HepG2 (cell line): ENCODE results near the gene CPLX3. TPM values are rescaled to one million over a fixed set of nuclear protein-coding genes. Genes with fewer than 3 reads are reported as not detected.

Source experiments
- BORCS8-MEF2B ChIP-seq: sonication (generic); formaldehyde crosslinking; IDR thresholded peaks from 2 replicates; pipeline ENCODE4 v1.8.0; 2022; ENCODE audit warnings: mild to moderate bottlenecking, missing genetic modification reagents
- CCAR2 ChIP-seq: fragments of 200-400 bp; formaldehyde crosslinking; optimal IDR thresholded peaks from 2 replicates; pipeline ENCODE3; 2018; ENCODE audit warnings: low read depth, mild to moderate bottlenecking, low read length, moderate library complexity
- HNRNPH1 ChIP-seq: fragments of 200-400 bp; formaldehyde crosslinking; optimal IDR thresholded peaks from 2 replicates; pipeline ENCODE3; 2017; ENCODE audit warnings: mild to moderate bottlenecking, low read depth, low read length
- JDP2 ChIP-seq: sonication (generic); formaldehyde crosslinking; IDR thresholded peaks from 2 replicates; pipeline ENCODE4 v1.8.1; 2022; ENCODE audit warnings: missing genetic modification reagents, borderline replicate concordance
- KDM5B ChIP-seq: sonication (generic); formaldehyde crosslinking; IDR thresholded peaks from 2 replicates; pipeline ENCODE4 v1.4.0; 2020; ENCODE audit warnings: missing genetic modification reagents, mild to moderate bottlenecking, borderline replicate concordance
- KLF15 ChIP-seq: sonication (generic); formaldehyde crosslinking; IDR thresholded peaks from 2 replicates; pipeline ENCODE4 v1.8.1; 2023; ENCODE audit warnings: borderline replicate concordance, mild to moderate bottlenecking, inconsistent platforms, missing genetic modification reagents, mixed read lengths
- MBD4 ChIP-seq: IDR thresholded peaks from 2 replicates; pipeline ENCODE4 v1.6.1; 2012; ENCODE audit warnings: low read length, inconsistent platforms, borderline replicate concordance
- MIER2 ChIP-seq: IDR thresholded peaks from 2 replicates; pipeline ENCODE4 v1.6.1; 2016; ENCODE audit warnings: missing biosample characterization, missing genetic modification reagents
- PLRG1 ChIP-seq: fragments of 450-650 bp; conservative IDR thresholded peaks from 2 replicates; pipeline ENCODE4 v1.6.1; 2016
- RBM39 ChIP-seq: fragments of 200-400 bp; formaldehyde crosslinking; IDR thresholded peaks from one replicate; pipeline ENCODE4 v1.6.1; 2018; ENCODE audit warnings: antibody characterized with exemption, mild to moderate bottlenecking, low read depth, low read length; ENCODE audit not compliant: poor library complexity, severe bottlenecking
- REXO4 ChIP-seq: sonication (generic); formaldehyde crosslinking; IDR thresholded peaks from 2 replicates; pipeline ENCODE4 v1.8.0; 2022; ENCODE audit warnings: missing genetic modification reagents, mild to moderate bottlenecking, borderline replicate concordance
- SMAD9 ChIP-seq: sonication (generic); formaldehyde crosslinking; IDR thresholded peaks from 2 replicates; pipeline ENCODE4 v1.5.1; 2020; ENCODE audit warnings: mild to moderate bottlenecking, missing genetic modification reagents
- SOX6 ChIP-seq, 2 experiments: fragments of 450-650 bp in 1 of 2; sonication (generic) in 1 of 2; formaldehyde crosslinking in 1 of 2; IDR thresholded peaks; 2 replicates each; pipeline versions ENCODE4 v1.4.0 to v1.6.1; 2017 to 2020; ENCODE audit warnings: antibody characterized with exemption in 1 of 2, mild to moderate bottlenecking in 1 of 2, missing genetic modification reagents in 1 of 2
- TBX3 ChIP-seq: fragments of 450-650 bp; IDR thresholded peaks from 2 replicates; pipeline ENCODE4 v1.6.1; 2017; ENCODE audit warnings: antibody characterized with exemption, mild to moderate bottlenecking, inconsistent platforms, borderline replicate concordance
- ZFP90 ChIP-seq: sonication (generic); formaldehyde crosslinking; IDR thresholded peaks from 2 replicates; pipeline ENCODE4 v1.8.0; 2022; ENCODE audit warnings: missing genetic modification reagents, mild to moderate bottlenecking, inconsistent platforms, borderline replicate concordance
- ZFX ChIP-seq: sonication (generic); formaldehyde crosslinking; IDR thresholded peaks from 2 replicates; pipeline ENCODE4 v1.4.0; 2020; ENCODE audit warnings: mild to moderate bottlenecking, low read depth, missing genetic modification reagents, moderate library complexity
- ZNF292 ChIP-seq: sonication (generic); formaldehyde crosslinking; IDR thresholded peaks from 2 replicates; pipeline ENCODE4 v1.8.1; 2022; ENCODE audit warnings: mild to moderate bottlenecking, low read depth, missing genetic modification reagents, borderline replicate concordance
- ZNF326 ChIP-seq: sonication (generic); formaldehyde crosslinking; IDR thresholded peaks from 2 replicates; pipeline ENCODE4 v1.4.0; 2020; ENCODE audit warnings: missing genetic modification reagents, borderline replicate concordance
- ZNF629 ChIP-seq: sonication (generic); formaldehyde crosslinking; conservative IDR thresholded peaks from 2 replicates; pipeline ENCODE4 v1.5.0; 2020; ENCODE audit warnings: missing genetic modification reagents
- ZNF639 ChIP-seq: conservative IDR thresholded peaks from 2 replicates; pipeline ENCODE4 v1.6.1; 2018; ENCODE audit warnings: missing genetic modification reagents
- ZNF816 ChIP-seq: sonication (generic); formaldehyde crosslinking; IDR thresholded peaks from 2 replicates; pipeline ENCODE4 v1.8.0; 2022; ENCODE audit warnings: missing genetic modification reagents, mild to moderate bottlenecking, borderline replicate concordance
- ZNF878 ChIP-seq: sonication (generic); formaldehyde crosslinking; IDR thresholded peaks from 2 replicates; pipeline ENCODE4 v1.8.1; 2023; ENCODE audit warnings: mild to moderate bottlenecking, missing genetic modification reagents, moderate library complexity
- ZSCAN30 ChIP-seq: sonication (generic); formaldehyde crosslinking; IDR thresholded peaks from 2 replicates; pipeline ENCODE4 v1.5.0; 2020; ENCODE audit warnings: mild to moderate bottlenecking, missing genetic modification reagents
- polyA plus RNA-seq, 8 experiments: library from polyadenylated mRNA; depleted of rRNA in 3 of 8; stranded (reverse) in 7 of 8; unstranded in 1 of 8; fragments of >200 nt; fragmentation: Illumina TruSeq in 4 of 8; extraction: Trizol in 4 of 8; gene quantifications; 2 replicates each; pipeline versions ENCODE4 v1.2.1 to v1.2.3, GENCODE V29; 2011 to 2016; ENCODE audit warnings: low read depth in 4 of 8, missing spikeins in 1 of 8, mixed read lengths in 1 of 8; ENCODE audit not compliant: insufficient read depth in 1 of 8
- total RNA-seq, 5 experiments: library from RNA; depleted of rRNA; stranded (reverse); fragments of >200 nt; fragmentation: Illumina TruSeq; extraction: Trizol; gene quantifications; 2 replicates each; pipeline ENCODE4 v1.2.3, GENCODE V29; 2016; ENCODE audit warnings: low read depth in 1 of 5
- TF ChIP-seq, protein P1 (sequence below): sonication (generic); formaldehyde crosslinking; IDR thresholded peaks from 2 replicates; pipeline ENCODE4 v1.5.0; 2020; ENCODE audit warnings: missing genetic modification reagents
- TF ChIP-seq, protein P2 (sequence below): sonication (generic); formaldehyde crosslinking; IDR thresholded peaks from 2 replicates; pipeline ENCODE4 v1.4.0; 2020; ENCODE audit warnings: missing genetic modification reagents, mild to moderate bottlenecking, borderline replicate concordance

The CPLX3 gene
- total and polyA plus RNA-seq, 2 of the 13 experiments (the other 11 are each of a cell fraction or from before 2014, with no cell fraction given): not detected

GRCh38 chr15:74842581-74843444, 16.4 kb downstream of the CPLX3 start, which contains the start of gene ULK3 (continued):
- TF ChIP-seq ZNF629 (no peak), ZNF292 (no peak), ZFP90 (CRISPR knock-in tag) (no peak; the same call in 1 of the 2 replicates), SOX6 (IDR thresholded peaks at IDR 0.05) (no peak), SOX6 (CRISPR knock-in tag; IDR thresholded peaks at IDR 0.05) (0 out of 2 replicates have a peak, but pooled peaks have one; percentile 23), MBD4 (no peak), ZNF816 (CRISPR knock-in tag) (no peak), JDP2 (CRISPR knock-in tag) (no peak), BORCS8-MEF2B (CRISPR knock-in tag) (peak; percentile 51; the same call in 1 of the 2 replicates), HNRNPH1 (no peak), ZFX (CRISPR knock-in tag) (peak; percentile 67), CCAR2 (no peak), ZNF326 (no peak), ZSCAN30 (CRISPR knock-in tag) (no peak), TBX3 (no peak), SMAD9 (CRISPR knock-in tag) (no peak), ZNF639 (CRISPR knock-in tag) (no peak), KLF15 (CRISPR knock-in tag) (no peak), ZNF878 (CRISPR knock-in tag) (no peak), RBM39 (peak; percentile 40), MIER2 (CRISPR knock-in tag) (0 out of 2 replicates have a peak, but pooled peaks have one; percentile 14), KDM5B (no peak; the same call in 1 of the 2 replicates), REXO4 (CRISPR knock-in tag) (no peak), PLRG1 (no peak)
- TF ChIP-seq, protein P1, sequence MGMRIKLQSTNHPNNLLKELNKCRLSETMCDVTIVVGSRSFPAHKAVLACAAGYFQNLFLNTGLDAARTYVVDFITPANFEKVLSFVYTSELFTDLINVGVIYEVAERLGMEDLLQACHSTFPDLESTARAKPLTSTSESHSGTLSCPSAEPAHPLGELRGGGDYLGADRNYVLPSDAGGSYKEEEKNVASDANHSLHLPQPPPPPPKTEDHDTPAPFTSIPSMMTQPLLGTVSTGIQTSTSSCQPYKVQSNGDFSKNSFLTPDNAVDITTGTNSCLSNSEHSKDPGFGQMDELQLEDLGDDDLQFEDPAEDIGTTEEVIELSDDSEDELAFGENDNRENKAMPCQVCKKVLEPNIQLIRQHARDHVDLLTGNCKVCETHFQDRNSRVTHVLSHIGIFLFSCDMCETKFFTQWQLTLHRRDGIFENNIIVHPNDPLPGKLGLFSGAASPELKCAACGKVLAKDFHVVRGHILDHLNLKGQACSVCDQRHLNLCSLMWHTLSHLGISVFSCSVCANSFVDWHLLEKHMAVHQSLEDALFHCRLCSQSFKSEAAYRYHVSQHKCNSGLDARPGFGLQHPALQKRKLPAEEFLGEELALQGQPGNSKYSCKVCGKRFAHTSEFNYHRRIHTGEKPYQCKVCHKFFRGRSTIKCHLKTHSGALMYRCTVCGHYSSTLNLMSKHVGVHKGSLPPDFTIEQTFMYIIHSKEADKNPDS (CRISPR knock-in tag): no peak
- TF ChIP-seq, protein P2, sequence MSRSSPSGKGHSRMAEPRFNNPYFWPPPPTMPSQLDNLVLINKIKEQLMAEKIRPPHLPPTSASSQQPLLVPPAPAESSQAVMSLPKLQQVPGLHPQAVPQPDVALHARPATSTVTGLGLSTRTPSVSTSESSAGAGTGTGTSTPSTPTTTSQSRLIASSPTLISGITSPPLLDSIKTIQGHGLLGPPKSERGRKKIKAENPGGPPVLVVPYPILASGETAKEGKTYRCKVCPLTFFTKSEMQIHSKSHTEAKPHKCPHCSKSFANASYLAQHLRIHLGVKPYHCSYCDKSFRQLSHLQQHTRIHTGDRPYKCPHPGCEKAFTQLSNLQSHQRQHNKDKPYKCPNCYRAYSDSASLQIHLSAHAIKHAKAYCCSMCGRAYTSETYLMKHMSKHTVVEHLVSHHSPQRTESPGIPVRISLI: no peak
